Activated T-cell treated with anti-CD3 and anti-CD28 coated beads, Interleukin-2, amount 50 U/mL, for 48 hours (primary cell): ENCODE results near the gene ARL13B.
"Not testable (repeated sequence)": the region's sequence is repeated elsewhere in the genome, so short reads cannot be mapped to it uniquely, and the experiment has no call there.

Source experiments
- DNase-seq, 2 experiments: peaks; one replicate each; pipeline ENCODE4 v3.0.0-alpha.2; 2020

Gene ARL13B

DNA sequence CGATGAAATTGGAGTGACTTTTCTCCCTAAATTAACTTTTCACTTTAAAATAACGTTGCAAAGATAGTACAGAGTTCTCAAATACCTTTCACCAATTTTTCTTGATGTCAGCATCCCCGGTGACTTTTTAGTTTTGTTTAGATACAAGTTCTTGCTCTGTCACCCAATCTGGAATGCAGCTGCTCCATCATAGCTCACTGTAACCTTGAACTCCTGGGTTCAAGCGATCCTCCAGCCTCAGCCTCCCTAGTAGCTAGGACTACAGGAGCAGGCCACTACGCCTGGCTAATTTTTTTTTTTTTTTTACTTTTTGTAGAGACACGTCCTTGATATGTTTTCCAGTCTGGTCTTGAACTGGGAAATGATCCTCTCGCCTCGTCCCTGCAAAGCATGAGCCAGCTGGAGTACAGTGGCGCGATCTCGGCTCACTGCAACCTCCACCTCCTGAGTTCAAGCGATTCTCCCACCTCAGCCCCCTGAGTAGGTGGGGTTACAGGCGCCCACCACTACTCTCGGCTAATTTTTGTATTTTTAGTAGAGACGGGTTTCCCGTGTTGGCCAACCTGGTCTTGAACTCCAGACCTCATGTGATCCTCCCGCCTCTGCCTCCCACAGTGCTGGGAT, 83.7 kb downstream of the ARL13B start:
- no peak for DNase-seq

DNA sequence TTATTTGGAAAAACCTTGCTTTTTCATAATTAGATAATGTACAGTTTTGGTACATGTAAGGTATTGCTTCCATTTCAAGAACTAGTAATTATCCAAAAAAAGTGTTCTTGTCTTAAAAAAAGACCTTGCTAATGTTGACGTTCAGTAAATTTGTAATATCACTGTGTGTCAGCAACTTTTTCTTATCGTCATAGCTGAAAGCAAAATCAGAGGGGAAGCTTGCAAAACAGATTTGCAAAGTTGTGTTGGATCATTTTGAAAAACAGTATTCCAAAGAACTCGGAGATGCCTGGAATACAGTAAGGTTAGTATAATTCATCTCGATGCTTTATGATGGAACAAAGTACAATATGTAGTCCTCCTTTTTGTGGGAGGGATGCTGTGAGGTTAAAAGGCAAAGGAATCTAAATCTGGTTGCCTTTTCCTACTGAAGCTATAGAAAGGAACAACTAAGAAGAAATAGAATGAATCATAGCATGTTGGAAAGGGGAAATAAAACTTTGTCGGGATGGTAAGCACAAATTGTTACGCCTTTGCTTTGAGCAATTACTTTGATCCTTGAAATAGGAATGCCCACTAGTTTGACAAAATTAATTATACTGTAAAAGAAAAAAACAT, 84.4 kb downstream of the ARL13B start:
- DNase-seq = no peak

DNA sequence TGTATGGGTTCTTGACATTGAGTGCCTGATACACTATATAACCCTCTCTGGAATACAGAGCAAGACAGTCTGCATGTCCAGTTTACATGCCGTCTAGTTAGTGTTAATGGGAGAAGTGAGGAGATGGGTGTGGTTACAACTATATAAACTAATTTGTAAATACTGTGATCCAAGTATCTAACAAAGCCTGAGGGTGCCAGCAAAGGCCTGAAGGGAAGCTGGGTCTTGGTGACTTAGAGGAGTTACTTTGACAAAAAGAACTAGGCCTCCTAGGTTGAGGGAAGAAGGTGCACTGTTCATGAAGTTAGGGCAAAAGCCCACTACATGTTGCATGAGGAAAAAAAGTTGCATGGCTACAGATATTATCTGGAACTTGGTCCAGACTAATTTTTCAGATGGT, 85.2 kb downstream of the ARL13B start:
- no peak for DNase-seq

DNA sequence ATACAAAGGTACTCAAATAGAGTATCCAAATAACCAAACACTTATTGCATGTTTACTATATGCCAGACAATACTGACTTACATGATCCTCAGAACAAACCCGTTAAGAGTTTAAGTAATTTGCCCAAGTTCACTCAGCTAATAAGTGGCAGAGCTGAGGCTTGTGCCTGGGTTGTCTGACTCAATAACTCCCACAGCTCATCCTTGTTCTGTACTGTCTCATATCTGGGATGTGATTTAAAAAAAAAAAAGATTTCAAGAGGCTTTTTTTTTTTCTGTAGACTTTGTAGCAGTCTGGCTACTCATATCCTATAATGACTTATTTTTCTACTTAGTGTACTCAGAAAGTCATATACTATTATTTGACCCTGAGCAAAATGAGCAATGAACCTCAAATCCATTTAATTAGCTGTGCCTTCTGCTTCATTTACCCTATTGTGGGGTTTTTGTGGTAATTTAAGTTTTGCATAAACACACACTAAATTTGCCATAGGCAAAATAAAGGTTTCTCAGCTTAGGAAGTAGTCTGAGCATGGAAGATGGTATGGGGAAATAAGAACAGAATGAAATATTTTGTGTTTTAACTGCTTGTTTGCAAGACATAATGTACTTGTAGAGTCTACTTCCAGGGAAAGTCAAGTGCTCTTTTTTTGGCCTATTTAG, 86.0 kb downstream of the ARL13B start:
- no peak for DNase-seq

DNA sequence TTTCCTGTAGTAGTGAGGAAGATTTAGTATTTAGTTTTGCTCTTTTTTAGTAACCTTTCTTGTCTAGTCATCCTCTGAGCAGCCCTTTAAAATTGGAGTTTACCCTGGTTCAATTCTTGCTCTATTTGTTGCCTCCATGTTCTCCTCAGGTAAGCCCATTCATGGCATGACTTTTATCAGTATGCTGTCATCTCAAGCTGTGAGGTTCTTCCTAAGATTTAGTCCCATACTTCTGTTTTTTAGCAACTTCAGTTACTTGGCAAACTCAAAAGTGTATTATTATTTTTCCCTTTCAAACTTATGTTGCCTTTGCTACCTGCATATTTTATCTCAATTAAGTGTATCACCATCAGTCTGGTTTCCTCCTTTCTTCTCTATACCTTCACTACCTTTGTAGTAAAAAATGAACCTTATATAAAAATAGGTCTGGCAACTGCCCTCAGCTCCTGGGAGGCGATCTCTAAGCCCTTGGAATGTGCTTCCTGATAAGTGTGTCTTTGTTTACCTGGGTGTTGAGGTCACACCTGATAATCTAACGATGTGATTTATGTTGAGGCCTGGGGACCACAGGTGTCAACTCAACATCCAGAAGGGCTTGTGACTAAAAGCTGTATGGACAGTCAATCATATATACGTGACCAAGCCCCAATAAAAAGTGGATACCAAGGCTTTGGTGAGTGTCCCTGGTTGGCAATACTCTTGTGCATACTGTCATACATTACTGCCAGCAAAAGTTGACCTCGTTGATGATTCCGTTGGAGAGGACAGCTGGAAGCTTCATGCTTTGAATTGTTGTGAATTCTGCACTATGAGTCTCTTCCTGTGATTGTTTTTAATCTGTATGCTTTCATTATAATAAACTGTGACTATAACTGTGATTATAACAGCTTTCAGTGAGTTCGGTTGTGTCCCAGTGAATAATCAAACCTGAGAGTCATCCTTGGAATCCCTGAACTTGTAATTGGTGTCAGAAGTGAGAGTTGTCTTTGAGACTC, 86.8 kb downstream of the ARL13B start:
- DNase-seq = no peak

DNA sequence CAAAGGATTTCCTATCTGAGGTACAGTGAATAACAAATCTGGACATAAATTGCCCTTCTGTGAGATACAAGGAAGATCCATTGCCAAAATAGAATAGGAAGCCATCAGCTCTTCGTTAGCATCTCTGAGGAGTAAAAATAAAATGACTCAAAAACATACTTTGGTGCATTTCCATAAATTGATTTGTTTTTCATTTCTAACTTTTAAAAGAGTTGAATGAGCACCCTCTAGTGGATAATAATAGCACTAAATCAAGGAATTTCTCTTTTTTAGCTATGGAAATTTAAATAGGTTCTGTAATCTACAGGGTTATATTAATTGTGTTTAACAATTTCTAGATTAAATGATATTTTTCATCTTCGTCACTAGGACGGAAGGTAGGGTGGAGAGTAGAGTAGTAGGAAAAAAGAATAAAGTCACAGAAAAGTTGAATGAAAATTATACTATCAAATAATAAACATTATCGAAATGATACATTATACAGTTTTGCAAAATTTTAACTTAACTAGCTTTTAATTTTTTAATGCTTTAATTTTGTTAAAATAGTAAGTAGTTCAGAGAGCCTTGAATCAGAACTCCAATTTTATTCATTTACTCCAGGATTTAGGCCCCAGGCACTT, 89.3 kb downstream of the ARL13B start:
- DNase-seq = no peak

DNA sequence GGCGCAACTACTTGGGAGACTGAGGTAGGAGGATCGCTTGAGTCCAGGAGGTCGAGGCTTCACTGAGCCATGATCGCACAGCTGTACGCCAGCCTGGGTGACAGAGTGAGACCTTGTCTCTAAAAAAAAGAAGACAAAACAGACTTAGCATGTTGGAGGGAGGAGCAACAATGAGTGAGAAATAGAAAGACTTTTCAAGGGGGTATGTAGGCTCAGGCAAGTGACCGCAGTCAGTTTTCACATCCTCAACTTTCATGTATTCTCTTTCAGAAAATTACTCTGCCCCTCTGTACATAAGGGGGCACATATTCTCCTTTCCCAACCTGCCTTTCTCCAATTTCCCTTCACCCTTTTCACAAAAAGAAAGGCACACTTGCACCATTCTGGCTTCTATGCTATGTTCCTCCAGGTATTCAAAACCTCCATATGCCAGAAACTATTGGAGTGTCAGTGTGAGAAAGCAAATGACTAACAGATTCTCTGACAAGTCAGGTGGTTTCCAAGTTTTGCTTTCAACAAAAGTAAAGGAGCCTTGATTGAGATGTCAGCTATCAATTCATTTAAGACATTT, 90.5 kb downstream of the ARL13B start:
- no peak for DNase-seq

DNA sequence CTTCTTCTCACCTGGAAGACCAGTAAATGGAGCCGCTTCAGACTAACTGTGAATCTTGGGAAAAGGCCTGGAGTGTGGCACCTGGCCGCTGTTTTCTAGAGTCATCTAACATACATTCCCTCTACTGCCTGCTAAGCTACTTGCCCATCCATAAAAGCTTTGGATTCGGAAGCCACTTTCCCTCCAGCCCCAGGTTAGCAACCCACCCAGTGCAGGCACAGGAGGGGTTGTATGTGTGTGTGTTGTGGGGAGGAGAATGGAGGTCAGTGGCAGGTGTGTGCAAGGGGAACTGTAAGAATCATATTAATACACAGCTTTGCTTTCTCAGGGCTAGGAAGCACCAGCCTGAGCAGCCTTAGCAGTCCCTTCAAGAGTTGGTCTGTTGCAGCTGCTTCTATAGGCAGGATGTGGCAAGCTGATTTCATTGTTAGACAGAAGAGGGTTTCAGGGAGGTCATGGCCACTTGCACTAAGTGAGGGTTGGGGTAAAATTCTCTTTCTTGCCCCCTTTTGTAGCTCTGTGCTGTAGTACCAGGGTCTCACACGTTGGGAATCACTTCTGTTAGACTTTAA, 91.8 kb downstream of the ARL13B start:
- DNase-seq = no peak

DNA sequence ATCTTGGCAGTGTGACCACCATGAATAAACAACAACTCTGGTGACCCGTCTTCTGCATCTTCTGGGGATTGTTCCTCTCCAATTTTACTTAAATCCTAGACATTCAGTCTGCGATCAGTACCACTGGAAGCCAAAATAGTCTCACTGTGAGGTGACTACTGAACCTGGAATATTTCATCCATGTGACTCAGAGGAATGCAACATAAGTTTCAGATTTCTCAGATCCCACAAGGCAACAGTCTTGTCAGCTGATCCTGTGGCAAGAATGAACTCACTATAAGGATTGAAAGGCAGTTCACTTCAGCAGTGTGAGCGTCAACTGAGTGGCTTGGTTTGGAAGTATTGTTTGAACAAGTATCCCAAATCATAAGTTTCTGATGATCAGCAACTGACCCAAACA, 96.1 kb downstream of the ARL13B start:
- no peak for DNase-seq

DNA sequence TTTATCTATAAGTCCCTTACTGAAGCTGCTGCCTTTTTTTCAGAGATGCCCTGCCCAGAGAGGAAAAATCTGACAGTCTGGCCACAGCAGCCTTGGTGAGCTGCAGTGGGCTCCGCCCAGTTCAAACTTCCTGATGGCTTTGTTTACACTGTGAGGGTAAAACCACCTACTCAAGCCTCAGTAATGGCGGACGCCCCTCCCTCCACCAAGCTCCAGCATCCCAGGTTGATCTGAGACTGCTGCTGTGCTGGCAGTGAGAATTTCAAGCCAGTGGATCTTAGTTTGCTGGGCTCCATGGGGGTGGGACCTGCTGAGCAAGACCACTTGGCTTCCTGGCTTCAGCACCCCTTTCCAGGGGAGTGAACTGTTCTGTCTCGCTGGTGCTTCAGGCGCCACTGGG, 100.6 kb downstream of the ARL13B start:
- DNase-seq = not testable (repeated sequence)

DNA sequence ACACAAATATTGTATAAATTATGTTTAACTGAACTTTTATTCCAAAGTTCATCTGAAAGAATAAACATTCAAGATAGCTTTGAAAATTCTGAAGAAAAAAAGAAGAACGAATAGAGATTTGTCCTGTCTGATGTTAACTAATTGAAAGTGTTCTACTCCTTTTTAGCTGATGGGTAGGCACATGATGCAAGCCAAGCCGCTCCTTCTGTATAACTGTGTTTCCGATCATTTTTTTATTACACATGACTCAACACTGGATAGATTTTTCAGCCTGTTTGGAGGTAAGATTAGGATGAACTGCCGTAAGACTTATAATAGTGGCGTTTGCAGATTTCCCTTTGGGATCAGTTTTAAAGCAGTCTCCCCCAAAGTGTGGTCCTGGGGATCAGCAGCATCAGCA, 101.9 kb downstream of the ARL13B start:
- DNase-seq = no peak

DNA sequence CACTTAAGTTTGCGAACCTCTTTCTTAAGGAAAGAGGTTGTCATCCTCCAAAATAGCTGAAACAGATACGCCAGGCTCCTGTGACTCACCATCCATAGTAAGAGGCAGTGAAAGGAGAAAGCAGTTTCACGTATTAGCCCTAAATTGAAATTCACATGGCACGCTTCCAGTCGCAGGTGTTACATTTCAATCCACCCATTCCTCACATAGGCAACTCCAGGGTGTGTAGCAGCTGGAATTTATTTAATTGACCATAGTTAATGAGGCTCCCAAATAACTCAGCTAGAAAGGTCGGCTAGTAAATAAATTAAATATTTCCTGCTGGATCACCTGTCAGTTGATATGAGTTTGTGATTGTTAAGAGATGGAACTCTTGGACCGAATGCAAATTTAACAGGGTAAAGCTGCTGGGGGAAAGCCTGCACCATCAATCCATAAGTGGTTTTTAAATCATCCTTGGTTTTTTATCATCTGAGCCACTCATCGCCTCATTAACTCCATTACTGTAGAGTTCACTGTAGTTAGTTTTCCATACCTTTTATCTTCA, 102.5 kb downstream of the ARL13B start:
- DNase-seq = no peak

DNA sequence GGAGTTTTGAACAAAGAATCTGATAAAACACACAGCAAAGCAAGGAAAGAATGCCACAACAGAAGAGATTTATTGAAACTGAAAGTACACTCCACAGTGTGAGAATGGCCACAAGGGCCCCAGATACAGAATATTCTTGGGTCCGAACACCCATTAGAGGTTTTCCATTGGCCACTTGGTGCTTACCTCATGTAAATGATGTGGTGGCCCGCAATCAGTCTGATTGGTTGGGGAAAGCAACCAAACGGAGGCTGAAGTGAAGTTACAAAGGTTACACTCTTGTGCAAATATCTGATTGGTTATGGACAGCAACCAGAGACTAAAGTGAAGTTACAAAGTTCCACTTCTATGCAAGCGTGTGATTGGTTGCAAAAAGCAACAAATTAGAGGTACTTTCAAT, 103.3 kb downstream of the ARL13B start:
- no peak for DNase-seq

DNA sequence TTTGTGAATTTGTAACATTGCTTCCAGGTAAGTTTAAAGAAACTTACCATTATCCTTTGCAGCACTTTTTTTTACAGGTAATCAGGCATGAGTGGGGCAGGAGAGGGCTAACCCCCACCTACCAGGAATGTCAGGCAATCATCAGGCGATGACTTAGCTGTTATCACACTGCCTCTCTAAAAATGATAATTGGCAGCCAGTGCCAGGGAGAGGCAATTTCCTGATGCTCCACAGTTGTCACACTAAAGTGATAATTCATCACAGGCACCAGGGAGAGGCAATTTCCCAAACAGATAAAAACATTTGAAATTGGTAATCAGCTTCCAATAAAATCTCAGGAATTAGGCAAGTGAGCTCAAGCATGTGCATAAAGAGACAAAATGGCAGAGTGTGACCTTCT, 109.2 kb downstream of the ARL13B start:
- no peak for DNase-seq

DNA sequence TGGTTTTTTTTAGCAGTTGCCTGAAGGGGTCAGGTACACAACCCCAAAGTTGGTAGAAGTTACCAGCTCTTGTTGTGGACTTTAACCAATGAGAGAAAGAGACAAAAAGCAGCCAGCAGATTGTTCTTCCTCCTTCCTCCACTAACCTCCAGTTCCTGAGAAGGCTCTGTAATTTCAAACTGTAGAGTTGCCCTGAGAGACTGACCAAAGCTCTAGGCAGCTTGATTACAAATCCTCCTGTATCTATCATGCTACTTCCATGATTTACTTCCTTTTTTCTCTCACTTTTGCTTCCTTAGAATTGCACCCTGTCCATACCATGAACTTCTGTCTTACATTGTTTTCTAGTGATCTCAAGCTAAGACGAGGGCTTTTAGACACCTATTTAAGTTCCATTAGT, 112.1 kb downstream of the ARL13B start:
- no peak for DNase-seq

DNA sequence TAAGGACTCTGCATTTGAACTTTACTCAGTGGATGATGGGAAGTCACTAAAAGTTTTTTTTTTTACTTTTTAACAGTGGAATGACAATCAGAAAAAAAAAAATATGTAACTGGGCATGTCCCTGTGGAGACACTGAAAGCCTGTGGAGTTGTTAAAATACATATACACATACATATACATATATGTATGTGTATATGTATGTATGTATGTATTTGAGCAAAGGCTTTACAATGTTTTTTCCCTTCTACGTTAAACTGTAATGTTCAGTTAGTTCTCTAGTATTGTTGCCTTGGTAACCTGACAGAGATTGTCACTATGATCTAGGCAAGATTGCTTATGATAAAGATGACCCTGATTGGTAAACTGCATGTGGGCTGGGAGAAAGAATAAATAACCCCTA, 113.2 kb downstream of the ARL13B start:
- no peak for DNase-seq

DNA sequence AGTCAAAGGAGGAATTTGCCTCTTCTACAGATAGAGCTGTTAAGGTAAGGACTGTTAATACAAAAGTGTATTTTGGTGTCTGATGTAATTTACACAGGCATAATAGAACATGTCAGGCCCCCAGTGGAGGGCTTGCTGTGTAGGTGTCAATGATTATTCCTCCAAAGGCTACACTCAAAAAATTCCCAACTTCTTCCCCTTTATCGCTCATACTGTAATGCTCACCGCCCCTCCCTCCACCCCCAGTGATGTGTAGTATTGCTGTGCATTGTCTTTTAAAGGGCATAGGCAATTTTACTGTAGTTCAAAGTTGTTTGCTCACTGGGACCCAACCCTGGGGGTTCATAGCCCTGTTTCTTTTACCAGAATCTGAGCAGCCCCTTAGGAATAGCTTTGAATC, 115.2 kb downstream of the ARL13B start:
- DNase-seq = no peak

DNA sequence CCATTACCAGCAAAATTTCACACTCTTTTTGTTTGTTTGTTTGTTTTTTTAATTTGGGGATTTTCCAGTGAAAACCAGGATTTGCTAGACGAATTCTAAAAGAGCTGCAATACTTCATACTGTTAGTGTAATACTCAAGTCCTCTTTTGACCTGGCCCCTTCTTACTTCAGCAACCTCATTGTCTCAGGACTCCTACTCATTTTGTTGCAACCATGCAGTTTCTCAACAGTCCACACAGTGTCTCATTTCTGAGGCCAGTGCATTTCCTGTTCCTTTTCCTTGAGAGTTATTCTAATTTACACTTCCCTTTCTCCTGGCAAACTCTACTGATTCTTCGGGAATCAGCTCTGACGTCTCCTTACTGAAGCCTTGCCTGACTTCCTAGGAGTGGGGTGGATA, 118.5 kb downstream of the ARL13B start:
- DNase-seq = no peak

DNA sequence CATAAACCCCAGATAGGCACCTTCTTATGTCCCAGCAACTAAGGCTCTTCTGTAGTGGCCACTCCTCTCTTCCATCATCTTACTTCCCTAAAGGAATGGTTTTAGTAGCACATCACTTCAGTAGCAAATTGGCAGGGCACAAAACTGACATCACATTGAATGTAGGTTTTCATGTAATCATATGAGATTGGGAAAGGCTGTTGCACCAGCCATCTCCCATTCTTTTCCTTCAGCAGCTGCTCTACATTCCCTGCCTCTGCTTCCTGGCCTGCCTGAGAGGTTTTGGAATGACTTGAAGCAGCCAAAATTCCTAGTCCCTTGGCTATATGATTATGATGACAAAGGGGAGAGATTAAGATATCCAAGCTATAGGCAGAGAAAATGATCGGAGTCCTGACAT, 119.4 kb downstream of the ARL13B start:
- no peak for DNase-seq

DNA sequence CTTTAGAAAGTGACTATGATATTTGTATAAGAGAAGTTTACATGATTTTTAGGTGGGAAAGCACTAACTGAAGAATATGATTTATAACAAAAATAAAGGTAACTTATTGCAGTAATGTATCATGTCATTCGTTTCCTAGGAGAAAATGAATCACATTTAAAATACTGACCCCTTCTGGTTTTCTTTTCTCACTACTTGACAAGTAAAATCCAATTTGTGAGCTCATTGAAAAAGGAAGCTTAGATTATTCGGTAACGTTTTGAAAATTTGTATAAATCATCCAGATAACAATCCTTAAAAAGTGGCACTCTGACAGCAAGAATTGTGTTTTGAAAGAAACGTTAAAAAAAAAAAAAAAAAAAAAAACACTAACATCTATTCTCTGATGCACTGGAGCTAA, 121.9 kb downstream of the ARL13B start:
- DNase-seq = no peak
